K562 (cell line): ENCODE data around the gene FCAMR. TPM values are rescaled to one million over a fixed set of nuclear protein-coding genes. Genes with fewer than 3 reads are reported as not detected.

Experiments used
- ATAC-seq: fragments of 200-7000 bp; cut with Tn5 transposase; 3 replicates; pipeline ENCODE4 v1.9.1; 2020; ENCODE audit warnings: moderate library complexity
- BruUV-seq: library from RNA; stranded (reverse); fragments of 400-500 nt; replicated peaks from 2 replicates; lab custom pipeline; 2021; lab: Mats Ljungman, UMichigan
- CTCF ChIA-PET: fragments of 300-600 bp; formaldehyde crosslinking; extraction: SDS; loops from one replicate; lab custom pipeline; 2021; ENCODE audit warnings: low intra/inter-chr PET ratio; lab: Yijun Ruan, JAX
- POLR2A ChIA-PET: fragments of 300-600, 350-650 bp; sonication (Branson Sonifier 250); formaldehyde crosslinking; extraction: SDS; loops from one replicate; lab custom pipeline; 2021; ENCODE audit warnings: antibody characterized with exemption, inconsistent platforms; lab: Yijun Ruan, JAX
- DNase-seq, 4 experiments: peaks; one replicate each; pipeline versions ENCODE4 v3.0.0 to v3.0.0-alpha.2; 2011 to 2018; ENCODE audit warnings: low spot score in 3 of 4, mixed read lengths in 3 of 4; ENCODE audit errors: extremely low read depth in 1 of 4
- FAIRE-seq: peaks from 2 replicates; lab custom pipeline; 2011; peaks lifted over from hg19 to GRCh38; lab: Jason Lieb, UNC
- H2AFZ ChIP-seq: 2 replicates; pipeline ENCODE4 v1.6.0; 2011; ENCODE audit warnings: low read depth, low read length, control low read depth, inconsistent platforms
- H3K27ac ChIP-seq: fragments of 200-600 bp; 3 replicates; pipeline ENCODE4 v1.8.0; 2011; ENCODE audit warnings: low read depth, mild to moderate bottlenecking, control low read depth, inconsistent platforms, low read length, moderate library complexity, mixed read lengths; ENCODE audit errors: extremely low read depth
- H3K27me3 ChIP-seq, 2 experiments: fragments of 300-600 bp in 1 of 2; 2 replicates in 1 of 2; 3 replicates in 1 of 2; pipeline versions ENCODE4 v1.6.0 to v1.8.0; 2011; ENCODE audit warnings: inconsistent platforms in 2 of 2, low read length in 2 of 2, mild to moderate bottlenecking in 1 of 2, mixed read lengths in 1 of 2, moderate library complexity in 1 of 2; ENCODE audit not compliant: control insufficient read depth in 2 of 2, insufficient read depth in 2 of 2
- H3K36me3 ChIP-seq: fragments of 300-600 bp; 3 replicates; pipeline ENCODE4 v1.8.0; 2011; ENCODE audit warnings: mild to moderate bottlenecking, low read length, inconsistent platforms; ENCODE audit not compliant: control insufficient read depth, insufficient read depth
- H3K4me1 ChIP-seq, 2 experiments: fragments of 200-600 bp in 1 of 2; replicated peaks in 1 of 2; 2 replicates in 1 of 2; 3 replicates in 1 of 2; pipeline versions ENCODE4 v1.5.1 to v1.8.0; 2011; ENCODE audit warnings: inconsistent platforms in 2 of 2, low read length in 2 of 2, mild to moderate bottlenecking in 1 of 2, mixed read lengths in 1 of 2, moderate library complexity in 1 of 2; ENCODE audit not compliant: control insufficient read depth in 2 of 2, insufficient read depth in 2 of 2
- H3K4me2 ChIP-seq: 2 replicates; pipeline ENCODE4 v1.6.1; 2011; ENCODE audit warnings: low read length, control low read depth, inconsistent platforms, mixed read lengths; ENCODE audit not compliant: insufficient read depth
- H3K4me3 ChIP-seq: fragments of 200-600 bp; sonication (generic), shearing (Covaris generic); 2 replicates; pipeline ENCODE4 v1.5.1; 2016; ENCODE audit warnings: control low read depth, inconsistent platforms
- H3K79me2 ChIP-seq: fragments of 200-600 bp; 3 replicates; pipeline ENCODE4 v1.8.0; 2011; ENCODE audit warnings: low read length, inconsistent platforms; ENCODE audit not compliant: control insufficient read depth, insufficient read depth
- H3K9ac ChIP-seq, 2 experiments: 2 replicates each; pipeline versions ENCODE4 v1.6.0 to v1.6.1; 2011; ENCODE audit warnings: low read depth in 2 of 2, low read length in 2 of 2, control low read depth in 1 of 2, inconsistent platforms in 1 of 2, mild to moderate bottlenecking in 1 of 2, mixed read lengths in 1 of 2; ENCODE audit not compliant: insufficient read depth in 1 of 2
- H3K9me1 ChIP-seq: one replicate; pipeline ENCODE4 v1.6.0; 2011; ENCODE audit warnings: inconsistent platforms, mild to moderate bottlenecking, low read length, moderate library complexity; ENCODE audit not compliant: control insufficient read depth, insufficient read depth
- H3K9me3 ChIP-seq: replicated peaks from 2 replicates; pipeline ENCODE4 v1.5.1; 2011; ENCODE audit warnings: low read depth, low read length, inconsistent platforms; ENCODE audit not compliant: control insufficient read depth, insufficient read depth
- H4K20me1 ChIP-seq: replicated peaks from 2 replicates; pipeline ENCODE4 v1.6.1; 2011; ENCODE audit warnings: low read length, inconsistent platforms, mixed read lengths; ENCODE audit not compliant: control insufficient read depth, insufficient read depth
- PHF20 ChIP-seq: fragments of 450-650 bp; IDR thresholded peaks from 2 replicates; pipeline ENCODE4 v1.6.1; 2018; ENCODE audit not compliant: partially characterized antibody
- RAD51 ChIP-seq: fragments of 450-650 bp; IDR thresholded peaks from 2 replicates; pipeline ENCODE4 v1.7.1; 2016; ENCODE audit warnings: low read depth, mild to moderate bottlenecking, borderline replicate concordance
- TOE1 ChIP-seq, 2 experiments: fragments of 450-650 bp in 1 of 2; sonication (generic) in 1 of 2; formaldehyde crosslinking in 1 of 2; IDR thresholded peaks; 2 replicates each; pipeline versions ENCODE4 v1.7.1 to v1.8.0; 2016 to 2022; ENCODE audit warnings: borderline replicate concordance in 2 of 2, mild to moderate bottlenecking in 2 of 2, antibody characterized with exemption in 1 of 2, inconsistent platforms in 1 of 2, low read depth in 1 of 2, missing genetic modification reagents in 1 of 2, moderate library complexity in 1 of 2
- WGBS: fragments of 100-300 bp; shearing (Covaris generic); methylation state at CpG from one replicate; pipeline ENCODE4 v1.1.6; 2016; ENCODE audit warnings: low coverage, mixed read lengths; ENCODE audit not compliant: insufficient coverage; ENCODE audit errors: missing lambda C conversion rate; 5-methylcytosine and 5-hydroxymethylcytosine counted together
- in situ Hi-C: fragments of 300-500 bp; cut with MboI; formaldehyde crosslinking; loops from 4 replicates; pipeline ENCODE4 v1.15.0; 2018; ENCODE audit warnings: inconsistent platforms, mixed read lengths
- intact Hi-C: fragments of 100-400 bp; cut with micrococcal nuclease; formaldehyde crosslinking; loops from 2 replicates; pipeline ENCODE4 v1.14.2; 2022
- polyA plus RNA-seq, 8 experiments: library from polyadenylated mRNA; depleted of rRNA in 4 of 8; stranded (reverse) in 5 of 8; unstranded in 3 of 8; fragments of >200 nt; fragmentation: Nextera tagmentation in 2 of 8; fragmentation: Illumina TruSeq in 1 of 8; extraction: Ambion mirVana in 2 of 8; extraction: Trizol in 1 of 8; gene quantifications; 2 replicates each; pipeline versions ENCODE4 v1.2.1 to v1.2.3, GENCODE V29; 2011 to 2014; ENCODE audit warnings: inconsistent platforms in 1 of 8, missing spikeins in 1 of 8
- total RNA-seq, 7 experiments: library from RNA; depleted of rRNA in 6 of 7; stranded (reverse); fragments of >200 nt in 6 of 7; fragmentation: Illumina TruSeq in 2 of 7; extraction: Trizol in 2 of 7; gene quantifications; 2 replicates each; pipeline versions ENCODE4 v1.2.1 to v1.2.3, GENCODE V29; 2011 to 2021; ENCODE audit warnings: low replicate concordance in 1 of 7
- TF ChIP-seq, protein P1 (sequence below): sonication (generic); formaldehyde crosslinking; IDR thresholded peaks from 2 replicates; pipeline ENCODE4 v1.9.0; 2022; ENCODE audit warnings: mild to moderate bottlenecking, missing genetic modification reagents
- TF ChIP-seq, protein P2 (sequence below): fragments of 450-650 bp; formaldehyde crosslinking; IDR thresholded peaks from 2 replicates; pipeline ENCODE4 v1.4.0; 2020; ENCODE audit warnings: mild to moderate bottlenecking, mixed read lengths
- TF ChIP-seq, protein P3 (sequence below): sonication (generic); formaldehyde crosslinking; IDR thresholded peaks from 2 replicates; pipeline ENCODE4 v1.5.0; 2020; ENCODE audit warnings: missing genetic modification reagents

The FCAMR gene
- total and polyA plus RNA-seq, 9 of the 15 experiments (the other 6 are each of a cell fraction or from before 2014, with no cell fraction given), result not detected

DNA sequence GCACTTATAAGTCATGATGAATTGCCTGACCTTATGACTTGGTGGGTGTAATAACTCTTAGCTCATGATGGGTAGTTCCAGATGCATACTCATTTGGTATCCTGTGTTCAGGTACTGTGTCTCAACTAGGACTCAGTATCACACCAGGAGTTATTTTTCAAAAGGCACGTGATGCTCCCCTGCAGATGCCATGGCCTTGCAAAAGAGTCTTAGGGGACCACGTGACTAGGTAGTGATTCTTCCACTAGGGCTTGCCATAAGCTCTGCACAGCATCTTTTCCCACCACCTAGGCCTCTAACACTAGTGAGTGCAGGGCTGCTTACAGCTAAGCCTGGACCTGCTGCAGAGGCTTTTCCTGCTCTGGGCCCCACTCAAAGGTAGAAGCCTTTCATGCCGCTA is 3.9 kb upstream of the FCAMR start:
- Histone ChIP-seq H2AFZ (no peak overlapping the region), H3K4me3 (no peak overlapping the region), H3K4me2 (no peak overlapping the region), H3K36me3 (no peaks in the 10 kb centered on the region), H3K79me2 (no peaks in the 10 kb centered on the region), H3K9me3 (no peaks in the 10 kb centered on the region), H3K27ac (no peak overlapping the region), H3K4me1 (no peaks in the 10 kb centered on the region; a peak in 1 of 5 replicates), H3K27me3 (peaks cover 5 to 16% of the 10 kb centered on the region in 2 experiments; a peak in 4 of 5 replicates), H3K9ac (no peak overlapping the region), H4K20me1 (no peaks in the 10 kb centered on the region), H3K9me1 (no peaks in the 10 kb centered on the region)
- TF ChIP-seq TOE1 (IDR thresholded peaks at IDR 0.05; ENCODE audit: borderline replicate concordance), result peak; percentile 39; the same call in 1 of the 2 replicates
- no peak for TF ChIP-seq TOE1 (CRISPR knock-in tag; IDR thresholded peaks at IDR 0.05; ENCODE audit: borderline replicate concordance, low read depth)
- TF ChIP-seq, protein P1, sequence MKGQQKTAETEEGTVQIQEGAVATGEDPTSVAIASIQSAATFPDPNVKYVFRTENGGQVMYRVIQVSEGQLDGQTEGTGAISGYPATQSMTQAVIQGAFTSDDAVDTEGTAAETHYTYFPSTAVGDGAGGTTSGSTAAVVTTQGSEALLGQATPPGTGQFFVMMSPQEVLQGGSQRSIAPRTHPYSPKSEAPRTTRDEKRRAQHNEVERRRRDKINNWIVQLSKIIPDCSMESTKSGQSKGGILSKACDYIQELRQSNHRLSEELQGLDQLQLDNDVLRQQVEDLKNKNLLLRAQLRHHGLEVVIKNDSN (CRISPR knock-in tag), result peak; percentile 69
- TF ChIP-seq, protein P2, sequence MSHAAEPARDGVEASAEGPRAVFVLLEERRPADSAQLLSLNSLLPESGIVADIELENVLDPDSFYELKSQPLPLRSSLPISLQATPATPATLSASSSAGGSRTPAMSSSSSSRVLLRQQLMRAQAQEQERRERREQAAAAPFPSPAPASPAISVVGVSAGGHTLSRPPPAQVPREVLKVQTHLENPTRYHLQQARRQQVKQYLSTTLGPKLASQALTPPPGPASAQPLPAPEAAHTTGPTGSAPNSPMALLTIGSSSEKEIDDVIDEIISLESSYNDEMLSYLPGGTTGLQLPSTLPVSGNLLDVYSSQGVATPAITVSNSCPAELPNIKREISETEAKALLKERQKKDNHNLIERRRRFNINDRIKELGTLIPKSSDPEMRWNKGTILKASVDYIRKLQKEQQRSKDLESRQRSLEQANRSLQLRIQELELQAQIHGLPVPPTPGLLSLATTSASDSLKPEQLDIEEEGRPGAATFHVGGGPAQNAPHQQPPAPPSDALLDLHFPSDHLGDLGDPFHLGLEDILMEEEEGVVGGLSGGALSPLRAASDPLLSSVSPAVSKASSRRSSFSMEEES (CRISPR knock-in tag), result peak; percentile 81
- peak; percentile 77 for TF ChIP-seq RAD51
- TF ChIP-seq, protein P3, sequence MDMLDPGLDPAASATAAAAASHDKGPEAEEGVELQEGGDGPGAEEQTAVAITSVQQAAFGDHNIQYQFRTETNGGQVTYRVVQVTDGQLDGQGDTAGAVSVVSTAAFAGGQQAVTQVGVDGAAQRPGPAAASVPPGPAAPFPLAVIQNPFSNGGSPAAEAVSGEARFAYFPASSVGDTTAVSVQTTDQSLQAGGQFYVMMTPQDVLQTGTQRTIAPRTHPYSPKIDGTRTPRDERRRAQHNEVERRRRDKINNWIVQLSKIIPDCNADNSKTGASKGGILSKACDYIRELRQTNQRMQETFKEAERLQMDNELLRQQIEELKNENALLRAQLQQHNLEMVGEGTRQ (CRISPR knock-in tag), result peak; percentile 55
- TF ChIP-seq PHF20, result no peak
- in situ Hi-C loops (no loop called here), intact Hi-C loops (loop anchor here (10.0 kb wide), 1 partner anchor 479 kb away; no protein-coding TSS in a partner anchor)
- CTCF ChIA-PET, result interaction anchor here (0.9 kb wide), 1 partner anchor 39 kb away, joined by 3 read pairs; no protein-coding TSS in a partner anchor
- no peak for FAIRE-seq
- no peak for ATAC-seq
- WGBS, result 14% methylated on average over 3 of the region's 3 CpGs
- no TSS peak for BruUV-seq
- no peak for DNase-seq
- POLR2A ChIA-PET, result interaction anchor here (0.5 to 2.1 kb wide), 4 partner anchors 9 to 496 kb away, joined by 3 to 6 read pairs (median 4); no protein-coding TSS in a partner anchor
